ENCODE measurements around the gene PARP15. TPM values are rescaled to one million over a fixed set of nuclear protein-coding genes. Genes with fewer than 3 reads are reported as not detected.
A peak's percentile ranks its signal among the peaks of the same experiment; 100 is the strongest.

The PARP15 gene
- total RNA-seq, 1 experiment from 2014 or later = 0.15 TPM

DNA sequence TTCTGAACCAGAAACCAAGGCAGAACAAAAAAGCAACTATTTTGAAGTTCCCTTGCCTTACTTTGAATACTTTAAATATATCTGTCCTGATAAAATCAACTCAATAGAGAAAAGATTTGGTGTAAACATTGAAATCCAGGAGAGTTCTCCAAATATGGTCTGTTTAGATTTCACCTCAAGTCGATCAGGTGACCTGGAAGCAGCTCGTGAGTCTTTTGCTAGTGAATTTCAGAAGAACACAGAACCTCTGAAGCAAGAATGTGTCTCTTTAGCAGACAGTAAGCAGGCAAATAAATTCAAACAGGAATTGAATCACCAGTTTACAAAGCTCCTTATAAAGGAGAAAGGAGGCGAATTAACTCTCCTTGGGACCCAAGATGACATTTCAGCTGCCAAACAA is 8.7 kb upstream of the PARP15 start (continued):
- TF ChIP-seq ZNF512 (CRISPR knock-in tag; IDR thresholded peaks at IDR 0.05; ENCODE audit: borderline replicate concordance) = no peak
- TF ChIP-seq ETV6 (CRISPR knock-in tag; IDR thresholded peaks at IDR 0.05) = no peak
- no peak for TF ChIP-seq FOXP4 (CRISPR knock-in tag; IDR thresholded peaks at IDR 0.05)
- TF ChIP-seq ZSCAN18 (CRISPR knock-in tag; IDR thresholded peaks at IDR 0.05) = no peak
- TF ChIP-seq NR3C1 (CRISPR knock-in tag; conservative IDR thresholded peaks at IDR 0.05; ENCODE audit: low read depth) = no peak

DNA sequence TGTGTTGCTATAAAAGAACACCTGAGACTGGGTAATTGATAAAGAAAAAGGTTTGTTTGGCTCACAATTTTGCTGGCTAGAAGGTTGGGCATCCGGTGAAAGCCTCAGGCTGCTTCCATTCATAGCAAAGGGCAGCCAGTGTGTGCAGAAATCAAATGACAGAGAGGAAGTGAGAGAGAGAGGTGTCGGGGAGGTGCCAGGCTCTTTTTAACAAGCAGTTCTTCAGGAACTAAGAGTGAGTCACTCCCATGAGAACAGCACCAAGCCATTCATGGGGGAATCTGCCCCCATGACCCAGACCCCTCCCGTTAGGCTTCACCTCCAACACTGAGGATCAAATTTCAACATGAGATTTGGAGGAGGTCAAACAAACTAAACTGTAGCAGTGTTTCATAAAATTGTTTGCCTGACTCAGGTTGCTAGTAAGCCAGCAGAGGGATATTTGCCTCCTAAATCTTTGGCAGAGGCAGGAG is 4.5 kb upstream of the PARP15 start:
- peaks cover 21% of the 10 kb centered on the region for H3K4me1 Mint-ChIP-seq
- H3K4me3 Mint-ChIP-seq = no peak overlapping the region
- ATAC-seq (peak; percentile 69), DNase-seq (ENCODE audit: low spot score) (no peak)
- H3K27me3 Mint-ChIP-seq (ENCODE audit: low read depth) = peaks cover 12% of the 10 kb centered on the region
- no peaks in the 10 kb centered on the region for H3K36me3 Mint-ChIP-seq
- POLR2A ChIA-PET = no interaction called here
- CTCF ChIA-PET = no interaction called here
- no peaks in the 10 kb centered on the region for H3K9me3 Mint-ChIP-seq
- TF ChIP-seq, protein P1, sequence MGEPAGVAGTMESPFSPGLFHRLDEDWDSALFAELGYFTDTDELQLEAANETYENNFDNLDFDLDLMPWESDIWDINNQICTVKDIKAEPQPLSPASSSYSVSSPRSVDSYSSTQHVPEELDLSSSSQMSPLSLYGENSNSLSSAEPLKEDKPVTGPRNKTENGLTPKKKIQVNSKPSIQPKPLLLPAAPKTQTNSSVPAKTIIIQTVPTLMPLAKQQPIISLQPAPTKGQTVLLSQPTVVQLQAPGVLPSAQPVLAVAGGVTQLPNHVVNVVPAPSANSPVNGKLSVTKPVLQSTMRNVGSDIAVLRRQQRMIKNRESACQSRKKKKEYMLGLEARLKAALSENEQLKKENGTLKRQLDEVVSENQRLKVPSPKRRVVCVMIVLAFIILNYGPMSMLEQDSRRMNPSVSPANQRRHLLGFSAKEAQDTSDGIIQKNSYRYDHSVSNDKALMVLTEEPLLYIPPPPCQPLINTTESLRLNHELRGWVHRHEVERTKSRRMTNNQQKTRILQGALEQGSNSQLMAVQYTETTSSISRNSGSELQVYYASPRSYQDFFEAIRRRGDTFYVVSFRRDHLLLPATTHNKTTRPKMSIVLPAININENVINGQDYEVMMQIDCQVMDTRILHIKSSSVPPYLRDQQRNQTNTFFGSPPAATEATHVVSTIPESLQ (CRISPR knock-in tag; IDR thresholded peaks at IDR 0.05) = no peak
- H3K27ac Mint-ChIP-seq = peak overlapping the region; percentile 84

GRCh38 chr3:122576174-122576940 is 1.1 kb upstream of the PARP15 start:
- Mint-ChIP-seq H3K9me3 (peaks cover 6% of the 10 kb centered on the region), H3K27ac (no peak overlapping the region), H3K36me3 (peaks cover 2% of the 10 kb centered on the region), H3K4me3 (no peak overlapping the region), H3K27me3 (ENCODE audit: low read depth) (peaks cover 21% of the 10 kb centered on the region), H3K4me1 (peaks cover 24% of the 10 kb centered on the region)
- CTCF ChIA-PET = interaction anchor here (1.1 kb wide), 1 partner anchor 84 kb away, joined by 4 read pairs; no protein-coding TSS in a partner anchor
- ATAC-seq (peak; percentile 12; the same call in 1 of the 2 replicates), DNase-seq (ENCODE audit: low spot score) (no peak)
- POLR2A ChIA-PET = no interaction called here
- TF ChIP-seq OVOL2 (CRISPR knock-in tag; IDR thresholded peaks at IDR 0.05; ENCODE audit: borderline replicate concordance) = no peak

DNA sequence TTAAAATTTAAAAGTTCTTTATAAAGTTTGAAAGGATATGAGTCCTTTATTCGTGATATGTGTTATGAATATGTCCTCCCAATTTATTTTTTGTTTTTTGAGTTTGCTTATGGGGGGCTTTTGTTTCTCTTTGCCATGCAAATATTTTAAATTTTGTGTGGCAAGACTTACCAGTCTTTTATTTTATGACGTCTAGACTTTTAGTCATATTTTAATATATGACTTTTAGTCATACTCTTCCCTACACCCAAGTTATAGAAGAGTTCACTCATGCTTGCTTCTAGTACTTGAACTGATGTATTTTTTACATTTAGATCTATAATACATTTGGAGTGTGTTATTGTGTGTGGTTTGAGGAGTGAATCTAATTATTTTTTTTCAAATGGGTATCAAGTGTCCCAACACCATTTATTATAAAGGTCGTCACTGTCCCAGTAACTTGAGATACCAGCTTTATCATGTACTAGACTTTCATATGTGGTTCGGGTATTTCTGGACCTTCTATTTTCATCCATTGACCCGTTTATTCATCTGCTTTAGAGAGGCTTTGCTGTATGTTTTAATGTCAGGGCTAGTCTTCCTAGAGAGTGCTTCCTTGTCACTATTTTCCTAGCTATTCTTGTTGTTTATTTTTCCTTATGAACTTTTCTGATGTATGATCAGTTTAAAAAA is 755 bp downstream of the PARP15 start:
- Mint-ChIP-seq H3K36me3 (peaks cover 18% of the 10 kb centered on the region), H3K27ac (no peak overlapping the region), H3K4me1 (peaks cover 19% of the 10 kb centered on the region), H3K27me3 (ENCODE audit: low read depth) (peaks cover 21% of the 10 kb centered on the region), H3K9me3 (peaks cover 21% of the 10 kb centered on the region), H3K4me3 (peak overlapping the region; percentile 76)
- CTCF ChIA-PET = no interaction called here
- ATAC-seq = no peak
- no peak for DNase-seq (ENCODE audit: low spot score)
- POLR2A ChIA-PET = no interaction called here
- no peak for TF ChIP-seq IRF1 (CRISPR knock-in tag; IDR thresholded peaks at IDR 0.05)
- TF ChIP-seq TCF7 (CRISPR knock-in tag; IDR thresholded peaks at IDR 0.05; ENCODE audit: low read depth) = no peak
- TF ChIP-seq, protein P2, sequence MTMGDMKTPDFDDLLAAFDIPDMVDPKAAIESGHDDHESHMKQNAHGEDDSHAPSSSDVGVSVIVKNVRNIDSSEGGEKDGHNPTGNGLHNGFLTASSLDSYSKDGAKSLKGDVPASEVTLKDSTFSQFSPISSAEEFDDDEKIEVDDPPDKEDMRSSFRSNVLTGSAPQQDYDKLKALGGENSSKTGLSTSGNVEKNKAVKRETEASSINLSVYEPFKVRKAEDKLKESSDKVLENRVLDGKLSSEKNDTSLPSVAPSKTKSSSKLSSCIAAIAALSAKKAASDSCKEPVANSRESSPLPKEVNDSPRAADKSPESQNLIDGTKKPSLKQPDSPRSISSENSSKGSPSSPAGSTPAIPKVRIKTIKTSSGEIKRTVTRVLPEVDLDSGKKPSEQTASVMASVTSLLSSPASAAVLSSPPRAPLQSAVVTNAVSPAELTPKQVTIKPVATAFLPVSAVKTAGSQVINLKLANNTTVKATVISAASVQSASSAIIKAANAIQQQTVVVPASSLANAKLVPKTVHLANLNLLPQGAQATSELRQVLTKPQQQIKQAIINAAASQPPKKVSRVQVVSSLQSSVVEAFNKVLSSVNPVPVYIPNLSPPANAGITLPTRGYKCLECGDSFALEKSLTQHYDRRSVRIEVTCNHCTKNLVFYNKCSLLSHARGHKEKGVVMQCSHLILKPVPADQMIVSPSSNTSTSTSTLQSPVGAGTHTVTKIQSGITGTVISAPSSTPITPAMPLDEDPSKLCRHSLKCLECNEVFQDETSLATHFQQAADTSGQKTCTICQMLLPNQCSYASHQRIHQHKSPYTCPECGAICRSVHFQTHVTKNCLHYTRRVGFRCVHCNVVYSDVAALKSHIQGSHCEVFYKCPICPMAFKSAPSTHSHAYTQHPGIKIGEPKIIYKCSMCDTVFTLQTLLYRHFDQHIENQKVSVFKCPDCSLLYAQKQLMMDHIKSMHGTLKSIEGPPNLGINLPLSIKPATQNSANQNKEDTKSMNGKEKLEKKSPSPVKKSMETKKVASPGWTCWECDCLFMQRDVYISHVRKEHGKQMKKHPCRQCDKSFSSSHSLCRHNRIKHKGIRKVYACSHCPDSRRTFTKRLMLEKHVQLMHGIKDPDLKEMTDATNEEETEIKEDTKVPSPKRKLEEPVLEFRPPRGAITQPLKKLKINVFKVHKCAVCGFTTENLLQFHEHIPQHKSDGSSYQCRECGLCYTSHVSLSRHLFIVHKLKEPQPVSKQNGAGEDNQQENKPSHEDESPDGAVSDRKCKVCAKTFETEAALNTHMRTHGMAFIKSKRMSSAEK (CRISPR knock-in tag; IDR thresholded peaks at IDR 0.05; ENCODE audit: borderline replicate concordance) = no peak
- TF ChIP-seq NFYB (CRISPR knock-in tag; conservative IDR thresholded peaks at IDR 0.05; ENCODE audit: low read depth) = no peak

Measured in WTC11 (cell line).